ENCODE data around the gene ANKS1A. TPM values are rescaled to one million over a fixed set of nuclear protein-coding genes. Genes with fewer than 3 reads are reported as not detected.

The ANKS1A gene
- total and polyA plus RNA-seq, 9 donors, result 16.0 to 45.0 (median 27.3) TPM

GRCh38 chr6:35064290-35064689 lies 175.2 kb downstream of the ANKS1A start:
- H3K4me3 ChIP-seq, result no peak overlapping the region
- no peaks in the 10 kb centered on the region for H3K4me1 ChIP-seq (ENCODE audit: insufficient read depth)
- no peak overlapping the region for H3K27ac ChIP-seq
- no peak for DNase-seq
- no peaks in the 10 kb centered on the region for H3K9me3 ChIP-seq
- 80 to 84% (median 83%) methylated on average over 8 of the region's 8 CpGs for WGBS, 3 donors
- intact Hi-C loops (cut with DNase I), result no loop called here
- no peaks in the 10 kb centered on the region for H3K27me3 ChIP-seq
- TF ChIP-seq EP300 (IDR thresholded peaks at IDR 0.05) (no peak), CTCF (IDR thresholded peaks at IDR 0.05) (no peak)
- H3K36me3 ChIP-seq, result no peaks in the 10 kb centered on the region

GRCh38 chr6:35064757-35065440 lies 175.8 kb downstream of the ANKS1A start:
- no peaks in the 10 kb centered on the region for H3K27me3 ChIP-seq
- 80 to 84% (median 81%) methylated on average over 8 of the region's 8 CpGs for WGBS, 3 donors
- no peak overlapping the region for H3K4me3 ChIP-seq
- H3K9me3 ChIP-seq, result no peaks in the 10 kb centered on the region
- no peak for DNase-seq
- TF ChIP-seq CTCF (IDR thresholded peaks at IDR 0.05) (no peak), POLR2A (IDR thresholded peaks at IDR 0.05) (no peak), EP300 (IDR thresholded peaks at IDR 0.05) (no peak)
- no peaks in the 10 kb centered on the region for H3K36me3 ChIP-seq
- intact Hi-C loops (cut with DNase I), result no loop called here
- H3K4me1 ChIP-seq (ENCODE audit: insufficient read depth), result no peaks in the 10 kb centered on the region
- H3K27ac ChIP-seq, result no peak overlapping the region

- Histone ChIP-seq H3K9me3 (no peaks in the 10 kb centered on the region), H3K36me3 (no peaks in the 10 kb centered on the region), H3K27ac (no peak overlapping the region), H3K27me3 (no peaks in the 10 kb centered on the region), H3K4me1 (ENCODE audit: insufficient read depth) (no peaks in the 10 kb centered on the region), H3K4me3 (no peak overlapping the region)
- 91 to 92% (median 92%) methylated on average over 9 of the region's 9 CpGs for WGBS, 3 donors
- intact Hi-C loops (cut with DNase I), result no loop called here
- no peak for TF ChIP-seq EP300 (IDR thresholded peaks at IDR 0.05)
- TF ChIP-seq CTCF (IDR thresholded peaks at IDR 0.05), result no peak
- TF ChIP-seq POLR2A (IDR thresholded peaks at IDR 0.05), result no peak
- DNase-seq, result no peak
Measured at GRCh38 chr6:35065441-35065800, 176.4 kb downstream of the ANKS1A start.

GRCh38 chr6:35065870-35066269 lies 176.8 kb downstream of the ANKS1A start:
- H3K4me1 ChIP-seq (ENCODE audit: insufficient read depth), result no peaks in the 10 kb centered on the region
- intact Hi-C loops (cut with DNase I), result no loop called here
- no peaks in the 10 kb centered on the region for H3K9me3 ChIP-seq
- 83 to 85% (median 83%) methylated on average over 13 of the region's 13 CpGs for WGBS, 3 donors
- H3K27ac ChIP-seq, result no peak overlapping the region
- no peak for TF ChIP-seq CTCF (IDR thresholded peaks at IDR 0.05)
- TF ChIP-seq EP300 (IDR thresholded peaks at IDR 0.05), result no peak
- TF ChIP-seq POLR2A (IDR thresholded peaks at IDR 0.05), result no peak
- no peaks in the 10 kb centered on the region for H3K27me3 ChIP-seq
- H3K36me3 ChIP-seq, result no peaks in the 10 kb centered on the region
- no peak overlapping the region for H3K4me3 ChIP-seq
- DNase-seq, result no peak

All from ovary (tissue), 9 donors.